WTC11 (cell line): Measurements from ENCODE around the gene WWOX. TPM values are rescaled to one million over a fixed set of nuclear protein-coding genes. Genes with fewer than 3 reads are reported as not detected.

Source experiments
- ATAC-seq: fragments of 200-7000 bp; cut with Tn5 transposase; 2 replicates; pipeline ENCODE4 v1.10.0; 2021; ENCODE audit warnings: mild to moderate bottlenecking, moderate library complexity
- CTCF ChIA-PET: fragments of 300-600 bp; sonication (Branson Sonifier 250); formaldehyde crosslinking; loops from one replicate; lab custom pipeline; 2021; ENCODE audit warnings: antibody characterized with exemption; lab: Charles Lee
- POLR2A ChIA-PET: fragments of 350-600 bp; sonication (Branson Sonifier 250); formaldehyde crosslinking; loops from one replicate; lab custom pipeline; 2021; ENCODE audit warnings: antibody characterized with exemption; lab: Charles Lee
- DNase-seq: peaks from one replicate; pipeline ENCODE4 v3.0.0; 2021; ENCODE audit warnings: low spot score
- H3K27ac Mint-ChIP-seq: 2 replicates; pipeline ENCODE4 v1.8.0; 2021; ENCODE audit warnings: mixed read lengths
- H3K27me3 Mint-ChIP-seq: 2 replicates; pipeline ENCODE4 v1.8.0; 2021; ENCODE audit warnings: low read depth, mild to moderate bottlenecking, moderate library complexity, mixed read lengths
- H3K36me3 Mint-ChIP-seq: 2 replicates; pipeline ENCODE4 v1.8.0; 2021; ENCODE audit warnings: mixed read lengths
- H3K4me1 Mint-ChIP-seq: 2 replicates; pipeline ENCODE4 v1.8.0; 2022; ENCODE audit warnings: mixed read lengths
- H3K4me3 Mint-ChIP-seq: 2 replicates; pipeline ENCODE4 v1.8.0; 2021; ENCODE audit warnings: mild to moderate bottlenecking, moderate library complexity, mixed read lengths
- H3K9me3 Mint-ChIP-seq: 2 replicates; pipeline ENCODE4 v1.8.0; 2021; ENCODE audit warnings: mixed read lengths
- ATF1 ChIP-seq: sonication (generic); formaldehyde crosslinking; IDR thresholded peaks from 2 replicates; pipeline ENCODE4 v1.8.1; 2023; ENCODE audit warnings: mild to moderate bottlenecking, moderate library complexity, missing genetic modification reagents
- CREM ChIP-seq: sonication (generic); formaldehyde crosslinking; IDR thresholded peaks from 2 replicates; pipeline ENCODE4 v1.8.1; 2022; ENCODE audit warnings: mild to moderate bottlenecking, missing genetic modification reagents, moderate library complexity
- FOXJ3 ChIP-seq: sonication (generic); formaldehyde crosslinking; IDR thresholded peaks from 2 replicates; pipeline ENCODE4 v1.9.0; 2021; ENCODE audit warnings: missing genetic modification reagents, mild to moderate bottlenecking, borderline replicate concordance
- IRF2 ChIP-seq: sonication (generic); formaldehyde crosslinking; IDR thresholded peaks from 2 replicates; pipeline ENCODE4 v1.8.0; 2022; ENCODE audit warnings: low read depth, missing genetic modification reagents, borderline replicate concordance
- KAT7 ChIP-seq: sonication (generic); formaldehyde crosslinking; IDR thresholded peaks from 2 replicates; pipeline ENCODE4 v1.8.1; 2023; ENCODE audit warnings: missing genetic modification reagents, mild to moderate bottlenecking, borderline replicate concordance
- MYBL2 ChIP-seq: sonication (generic); formaldehyde crosslinking; IDR thresholded peaks from 2 replicates; pipeline ENCODE4 v1.8.1; 2023; ENCODE audit warnings: mild to moderate bottlenecking, moderate library complexity, missing genetic modification reagents
- NFATC4 ChIP-seq: fragments of 250-450 bp; sonication (Bioruptor Pico); IDR thresholded peaks from 2 replicates; pipeline ENCODE4 v1.9.0; 2021; ENCODE audit warnings: mild to moderate bottlenecking
- NR3C1 ChIP-seq: sonication (generic); formaldehyde crosslinking; conservative IDR thresholded peaks from 2 replicates; pipeline ENCODE4 v1.8.1; 2023; ENCODE audit warnings: low read depth, mild to moderate bottlenecking, missing genetic modification reagents
- RELA ChIP-seq: sonication (generic); formaldehyde crosslinking; IDR thresholded peaks from 2 replicates; pipeline ENCODE4 v1.8.1; 2022; ENCODE audit warnings: missing genetic modification reagents, mild to moderate bottlenecking, borderline replicate concordance
- SMAD3 ChIP-seq: sonication (generic); formaldehyde crosslinking; IDR thresholded peaks from 2 replicates; pipeline ENCODE4 v1.8.0; 2022; ENCODE audit warnings: missing genetic modification reagents, mild to moderate bottlenecking, borderline replicate concordance
- SOX15 ChIP-seq: fragments of 250-450 bp; sonication (Bioruptor Pico); IDR thresholded peaks from 2 replicates; pipeline ENCODE4 v1.9.0; 2021; ENCODE audit warnings: mild to moderate bottlenecking
- TCF7 ChIP-seq: sonication (generic); formaldehyde crosslinking; IDR thresholded peaks from 2 replicates; pipeline ENCODE4 v1.8.0; 2022; ENCODE audit warnings: mild to moderate bottlenecking, low read depth, missing genetic modification reagents, moderate library complexity
- TEAD4 ChIP-seq: sonication (generic); formaldehyde crosslinking; IDR thresholded peaks from 2 replicates; pipeline ENCODE4 v1.8.0; 2022; ENCODE audit warnings: mild to moderate bottlenecking, missing genetic modification reagents
- ZNF121 ChIP-seq: sonication (generic); formaldehyde crosslinking; IDR thresholded peaks from 2 replicates; pipeline ENCODE4 v1.8.0; 2023; ENCODE audit warnings: missing genetic modification reagents
- ZNF317 ChIP-seq: sonication (generic); formaldehyde crosslinking; IDR thresholded peaks from 2 replicates; pipeline ENCODE4 v1.8.1; 2023; ENCODE audit warnings: low read depth, mild to moderate bottlenecking, moderate library complexity, missing genetic modification reagents, borderline replicate concordance
- ZNF416 ChIP-seq: fragments of 250-450 bp; sonication (Bioruptor Pico); IDR thresholded peaks from 2 replicates; pipeline ENCODE4 v1.9.0; 2021; ENCODE audit warnings: mild to moderate bottlenecking, inconsistent platforms
- ZNF671 ChIP-seq: fragments of 250-450 bp; sonication (Bioruptor Pico); IDR thresholded peaks from 2 replicates; pipeline ENCODE4 v1.8.0; 2021; ENCODE audit warnings: mild to moderate bottlenecking
- total RNA-seq: library from RNA; stranded (reverse); gene quantifications from 3 replicates; pipeline ENCODE4 v1.2.3, GENCODE V29; 2021
- TF ChIP-seq, protein P1 (sequence below): fragments of 250-450 bp; sonication (Bioruptor Pico); IDR thresholded peaks from 2 replicates; pipeline ENCODE4 v1.9.0; 2021; ENCODE audit warnings: moderate library complexity, mild to moderate bottlenecking, inconsistent platforms, borderline replicate concordance
- TF ChIP-seq, protein P2 (sequence below): sonication (generic); formaldehyde crosslinking; IDR thresholded peaks from 2 replicates; pipeline ENCODE4 v1.8.0; 2022; ENCODE audit warnings: mild to moderate bottlenecking, missing genetic modification reagents
- TF ChIP-seq, protein P3 (sequence below): sonication (generic); formaldehyde crosslinking; IDR thresholded peaks from 2 replicates; pipeline ENCODE4 v1.8.1; 2022; ENCODE audit warnings: missing genetic modification reagents, borderline replicate concordance
- TF ChIP-seq, protein P4 (sequence below): sonication (generic); formaldehyde crosslinking; IDR thresholded peaks from 2 replicates; pipeline ENCODE4 v1.8.0; 2023; ENCODE audit warnings: missing genetic modification reagents, mild to moderate bottlenecking, borderline replicate concordance
- TF ChIP-seq, protein P5 (sequence below): sonication (generic); formaldehyde crosslinking; IDR thresholded peaks from 2 replicates; pipeline ENCODE4 v1.8.1; 2023; ENCODE audit warnings: mild to moderate bottlenecking, missing genetic modification reagents
- TF ChIP-seq, protein P6 (sequence below): sonication (generic); formaldehyde crosslinking; IDR thresholded peaks from 2 replicates; pipeline ENCODE4 v1.8.0; 2022; ENCODE audit warnings: mild to moderate bottlenecking, missing genetic modification reagents
- TF ChIP-seq, protein P7 (sequence below): sonication (generic); formaldehyde crosslinking; IDR thresholded peaks from 2 replicates; pipeline ENCODE4 v1.8.0; 2022; ENCODE audit warnings: mild to moderate bottlenecking, missing genetic modification reagents
- TF ChIP-seq, protein P8 (sequence below): sonication (generic); formaldehyde crosslinking; IDR thresholded peaks from 2 replicates; pipeline ENCODE4 v1.8.0; 2022; ENCODE audit warnings: mild to moderate bottlenecking, missing genetic modification reagents

The WWOX gene
- total RNA-seq, 1 experiment from 2014 or later, result 15.7 TPM

DNA sequence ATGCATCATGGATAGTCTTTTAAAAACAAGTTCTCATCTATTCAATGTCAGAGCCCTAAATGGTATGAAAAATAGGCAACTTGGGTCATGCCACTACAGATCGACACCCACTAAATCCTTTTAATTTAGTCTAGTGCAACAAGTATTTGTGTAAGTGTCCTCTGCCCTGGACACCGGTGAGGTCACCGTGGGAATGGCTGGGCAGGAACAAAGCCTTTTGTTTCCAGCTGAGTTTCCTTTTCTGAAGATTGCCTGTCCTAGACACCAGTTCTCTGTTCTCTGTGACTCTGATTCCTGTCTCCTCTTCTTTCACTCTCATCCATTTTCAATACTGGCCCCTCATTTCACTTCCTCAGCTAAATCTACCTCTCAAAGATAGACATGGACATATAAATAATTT lies 1054.6 kb downstream of the WWOX start:
- CTCF ChIA-PET, result no interaction called here
- DNase-seq (no peak), ATAC-seq (no peak)
- H3K36me3 Mint-ChIP-seq, result no peaks in the 10 kb centered on the region
- no peak overlapping the region for H3K27ac Mint-ChIP-seq
- H3K9me3 Mint-ChIP-seq, result no peaks in the 10 kb centered on the region
- TF ChIP-seq, protein P1, sequence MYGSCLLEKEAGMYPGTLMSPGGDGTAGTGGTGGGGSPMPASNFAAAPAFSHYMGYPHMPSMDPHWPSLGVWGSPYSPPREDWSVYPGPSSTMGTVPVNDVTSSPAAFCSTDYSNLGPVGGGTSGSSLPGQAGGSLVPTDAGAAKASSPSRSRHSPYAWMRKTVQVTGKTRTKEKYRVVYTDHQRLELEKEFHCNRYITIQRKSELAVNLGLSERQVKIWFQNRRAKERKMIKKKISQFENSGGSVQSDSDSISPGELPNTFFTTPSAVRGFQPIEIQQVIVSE (CRISPR knock-in tag), result no peak
- no peak for TF ChIP-seq RELA
- TF ChIP-seq, protein P2, sequence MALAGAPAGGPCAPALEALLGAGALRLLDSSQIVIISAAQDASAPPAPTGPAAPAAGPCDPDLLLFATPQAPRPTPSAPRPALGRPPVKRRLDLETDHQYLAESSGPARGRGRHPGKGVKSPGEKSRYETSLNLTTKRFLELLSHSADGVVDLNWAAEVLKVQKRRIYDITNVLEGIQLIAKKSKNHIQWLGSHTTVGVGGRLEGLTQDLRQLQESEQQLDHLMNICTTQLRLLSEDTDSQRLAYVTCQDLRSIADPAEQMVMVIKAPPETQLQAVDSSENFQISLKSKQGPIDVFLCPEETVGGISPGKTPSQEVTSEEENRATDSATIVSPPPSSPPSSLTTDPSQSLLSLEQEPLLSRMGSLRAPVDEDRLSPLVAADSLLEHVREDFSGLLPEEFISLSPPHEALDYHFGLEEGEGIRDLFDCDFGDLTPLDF (CRISPR knock-in tag), result no peak
- TF ChIP-seq SOX15 (CRISPR knock-in tag), result no peak
- no peak for TF ChIP-seq FOXJ3 (CRISPR knock-in tag)
- no peak for TF ChIP-seq KAT7
- TF ChIP-seq ZNF416, result no peak
- no peak for TF ChIP-seq IRF2 (CRISPR knock-in tag)
- no peak for TF ChIP-seq ZNF317 (CRISPR knock-in tag)
- TF ChIP-seq ZNF671 (CRISPR knock-in tag), result no peak
- no peak for TF ChIP-seq TCF7 (CRISPR knock-in tag)
- no peak for TF ChIP-seq NFATC4
- TF ChIP-seq NR3C1 (CRISPR knock-in tag), result no peak
- POLR2A ChIA-PET, result interaction anchor here (0.6 to 0.7 kb wide), 2 partner anchors 99 to 1463 kb away, joined by 5 to 13 read pairs; no protein-coding TSS in a partner anchor
- peaks cover 26% of the 10 kb centered on the region for H3K4me1 Mint-ChIP-seq
- no peaks in the 10 kb centered on the region; the same call in 1 of the 2 replicates for H3K27me3 Mint-ChIP-seq
- no peak overlapping the region for H3K4me3 Mint-ChIP-seq

DNA sequence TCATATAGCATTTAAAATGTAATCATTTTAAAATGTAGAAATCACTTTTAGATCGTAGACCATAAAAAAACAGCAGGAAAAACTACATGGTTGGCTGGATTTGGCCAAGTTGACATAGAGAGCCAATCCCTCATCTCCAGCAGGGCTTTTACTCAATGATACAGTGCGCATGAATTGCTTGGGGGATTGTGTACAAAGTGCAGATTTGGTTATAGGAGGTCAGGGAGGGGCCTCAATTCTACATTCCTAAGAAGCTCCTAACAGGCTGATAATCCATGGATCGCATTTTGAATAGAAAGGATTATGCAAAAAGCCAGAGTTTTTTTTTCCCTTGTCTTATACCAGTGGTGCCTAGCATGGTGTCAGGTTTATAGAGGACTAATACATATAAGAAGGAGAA lies 1056.0 kb downstream of the WWOX start:
- DNase-seq (no peak), ATAC-seq (no peak)
- Mint-ChIP-seq H3K9me3 (no peaks in the 10 kb centered on the region), H3K27ac (no peak overlapping the region), H3K27me3 (no peaks in the 10 kb centered on the region; the same call in 1 of the 2 replicates), H3K4me3 (no peak overlapping the region), H3K4me1 (peaks cover 37% of the 10 kb centered on the region), H3K36me3 (no peaks in the 10 kb centered on the region)
- POLR2A ChIA-PET, result no interaction called here
- CTCF ChIA-PET, result no interaction called here
- TF ChIP-seq, protein P3, sequence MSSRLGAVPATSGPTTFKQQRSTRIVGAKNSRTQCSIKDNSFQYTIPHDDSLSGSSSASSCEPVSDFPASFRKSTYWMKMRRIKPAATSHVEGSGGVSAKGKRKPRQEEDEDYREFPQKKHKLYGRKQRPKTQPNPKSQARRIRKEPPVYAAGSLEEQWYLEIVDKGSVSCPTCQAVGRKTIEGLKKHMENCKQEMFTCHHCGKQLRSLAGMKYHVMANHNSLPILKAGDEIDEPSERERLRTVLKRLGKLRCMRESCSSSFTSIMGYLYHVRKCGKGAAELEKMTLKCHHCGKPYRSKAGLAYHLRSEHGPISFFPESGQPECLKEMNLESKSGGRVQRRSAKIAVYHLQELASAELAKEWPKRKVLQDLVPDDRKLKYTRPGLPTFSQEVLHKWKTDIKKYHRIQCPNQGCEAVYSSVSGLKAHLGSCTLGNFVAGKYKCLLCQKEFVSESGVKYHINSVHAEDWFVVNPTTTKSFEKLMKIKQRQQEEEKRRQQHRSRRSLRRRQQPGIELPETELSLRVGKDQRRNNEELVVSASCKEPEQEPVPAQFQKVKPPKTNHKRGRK, result no peak
- TF ChIP-seq, protein P4, sequence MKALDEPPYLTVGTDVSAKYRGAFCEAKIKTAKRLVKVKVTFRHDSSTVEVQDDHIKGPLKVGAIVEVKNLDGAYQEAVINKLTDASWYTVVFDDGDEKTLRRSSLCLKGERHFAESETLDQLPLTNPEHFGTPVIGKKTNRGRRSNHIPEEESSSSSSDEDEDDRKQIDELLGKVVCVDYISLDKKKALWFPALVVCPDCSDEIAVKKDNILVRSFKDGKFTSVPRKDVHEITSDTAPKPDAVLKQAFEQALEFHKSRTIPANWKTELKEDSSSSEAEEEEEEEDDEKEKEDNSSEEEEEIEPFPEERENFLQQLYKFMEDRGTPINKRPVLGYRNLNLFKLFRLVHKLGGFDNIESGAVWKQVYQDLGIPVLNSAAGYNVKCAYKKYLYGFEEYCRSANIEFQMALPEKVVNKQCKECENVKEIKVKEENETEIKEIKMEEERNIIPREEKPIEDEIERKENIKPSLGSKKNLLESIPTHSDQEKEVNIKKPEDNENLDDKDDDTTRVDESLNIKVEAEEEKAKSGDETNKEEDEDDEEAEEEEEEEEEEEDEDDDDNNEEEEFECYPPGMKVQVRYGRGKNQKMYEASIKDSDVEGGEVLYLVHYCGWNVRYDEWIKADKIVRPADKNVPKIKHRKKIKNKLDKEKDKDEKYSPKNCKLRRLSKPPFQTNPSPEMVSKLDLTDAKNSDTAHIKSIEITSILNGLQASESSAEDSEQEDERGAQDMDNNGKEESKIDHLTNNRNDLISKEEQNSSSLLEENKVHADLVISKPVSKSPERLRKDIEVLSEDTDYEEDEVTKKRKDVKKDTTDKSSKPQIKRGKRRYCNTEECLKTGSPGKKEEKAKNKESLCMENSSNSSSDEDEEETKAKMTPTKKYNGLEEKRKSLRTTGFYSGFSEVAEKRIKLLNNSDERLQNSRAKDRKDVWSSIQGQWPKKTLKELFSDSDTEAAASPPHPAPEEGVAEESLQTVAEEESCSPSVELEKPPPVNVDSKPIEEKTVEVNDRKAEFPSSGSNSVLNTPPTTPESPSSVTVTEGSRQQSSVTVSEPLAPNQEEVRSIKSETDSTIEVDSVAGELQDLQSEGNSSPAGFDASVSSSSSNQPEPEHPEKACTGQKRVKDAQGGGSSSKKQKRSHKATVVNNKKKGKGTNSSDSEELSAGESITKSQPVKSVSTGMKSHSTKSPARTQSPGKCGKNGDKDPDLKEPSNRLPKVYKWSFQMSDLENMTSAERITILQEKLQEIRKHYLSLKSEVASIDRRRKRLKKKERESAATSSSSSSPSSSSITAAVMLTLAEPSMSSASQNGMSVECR (CRISPR knock-in tag), result no peak
- TF ChIP-seq, protein P5, sequence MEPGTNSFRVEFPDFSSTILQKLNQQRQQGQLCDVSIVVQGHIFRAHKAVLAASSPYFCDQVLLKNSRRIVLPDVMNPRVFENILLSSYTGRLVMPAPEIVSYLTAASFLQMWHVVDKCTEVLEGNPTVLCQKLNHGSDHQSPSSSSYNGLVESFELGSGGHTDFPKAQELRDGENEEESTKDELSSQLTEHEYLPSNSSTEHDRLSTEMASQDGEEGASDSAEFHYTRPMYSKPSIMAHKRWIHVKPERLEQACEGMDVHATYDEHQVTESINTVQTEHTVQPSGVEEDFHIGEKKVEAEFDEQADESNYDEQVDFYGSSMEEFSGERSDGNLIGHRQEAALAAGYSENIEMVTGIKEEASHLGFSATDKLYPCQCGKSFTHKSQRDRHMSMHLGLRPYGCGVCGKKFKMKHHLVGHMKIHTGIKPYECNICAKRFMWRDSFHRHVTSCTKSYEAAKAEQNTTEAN (CRISPR knock-in tag), result no peak
- TF ChIP-seq, protein P6, sequence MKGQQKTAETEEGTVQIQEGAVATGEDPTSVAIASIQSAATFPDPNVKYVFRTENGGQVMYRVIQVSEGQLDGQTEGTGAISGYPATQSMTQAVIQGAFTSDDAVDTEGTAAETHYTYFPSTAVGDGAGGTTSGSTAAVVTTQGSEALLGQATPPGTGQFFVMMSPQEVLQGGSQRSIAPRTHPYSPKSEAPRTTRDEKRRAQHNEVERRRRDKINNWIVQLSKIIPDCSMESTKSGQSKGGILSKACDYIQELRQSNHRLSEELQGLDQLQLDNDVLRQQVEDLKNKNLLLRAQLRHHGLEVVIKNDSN (CRISPR knock-in tag), result no peak
- TF ChIP-seq TEAD4 (CRISPR knock-in tag) (no peak), MYBL2 (no peak), ZNF121 (no peak), ZNF671 (CRISPR knock-in tag) (no peak), CREM (CRISPR knock-in tag) (no peak), ATF1 (CRISPR knock-in tag) (no peak), FOXJ3 (CRISPR knock-in tag) (no peak), SMAD3 (CRISPR knock-in tag) (no peak)
- TF ChIP-seq, protein P7, sequence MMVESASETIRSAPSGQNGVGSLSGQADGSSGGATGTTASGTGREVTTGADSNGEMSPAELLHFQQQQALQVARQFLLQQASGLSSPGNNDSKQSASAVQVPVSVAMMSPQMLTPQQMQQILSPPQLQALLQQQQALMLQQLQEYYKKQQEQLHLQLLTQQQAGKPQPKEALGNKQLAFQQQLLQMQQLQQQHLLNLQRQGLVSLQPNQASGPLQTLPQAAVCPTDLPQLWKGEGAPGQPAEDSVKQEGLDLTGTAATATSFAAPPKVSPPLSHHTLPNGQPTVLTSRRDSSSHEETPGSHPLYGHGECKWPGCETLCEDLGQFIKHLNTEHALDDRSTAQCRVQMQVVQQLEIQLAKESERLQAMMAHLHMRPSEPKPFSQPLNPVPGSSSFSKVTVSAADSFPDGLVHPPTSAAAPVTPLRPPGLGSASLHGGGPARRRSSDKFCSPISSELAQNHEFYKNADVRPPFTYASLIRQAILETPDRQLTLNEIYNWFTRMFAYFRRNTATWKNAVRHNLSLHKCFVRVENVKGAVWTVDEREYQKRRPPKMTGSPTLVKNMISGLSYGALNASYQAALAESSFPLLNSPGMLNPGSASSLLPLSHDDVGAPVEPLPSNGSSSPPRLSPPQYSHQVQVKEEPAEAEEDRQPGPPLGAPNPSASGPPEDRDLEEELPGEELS (CRISPR knock-in tag), result no peak
- TF ChIP-seq, protein P8, sequence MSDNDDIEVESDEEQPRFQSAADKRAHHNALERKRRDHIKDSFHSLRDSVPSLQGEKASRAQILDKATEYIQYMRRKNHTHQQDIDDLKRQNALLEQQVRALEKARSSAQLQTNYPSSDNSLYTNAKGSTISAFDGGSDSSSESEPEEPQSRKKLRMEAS (CRISPR knock-in tag), result no peak
